Keratinocyte (primary cell): ENCODE results near the gene R3HDM4. TPM values are rescaled to one million over a fixed set of nuclear protein-coding genes. Genes with fewer than 3 reads are reported as not detected.
"Not testable (repeated sequence)": the region's sequence is repeated elsewhere in the genome, so short reads cannot be mapped to it uniquely, and the experiment has no call there.

Source experiments
- DNase-seq: peaks from one replicate; pipeline ENCODE4 v3.0.0-alpha.2; 2011; ENCODE audit warnings: low read depth, missing footprints, low spot score
- FAIRE-seq: peaks from 2 replicates; lab custom pipeline; 2011; peaks lifted over from hg19 to GRCh38; lab: Jason Lieb, UNC
- H2AFZ ChIP-seq: 2 replicates; pipeline ENCODE4 v1.6.0; 2012; ENCODE audit warnings: low read length, control low read depth, inconsistent platforms; ENCODE audit not compliant: control insufficient read depth
- H3K27ac ChIP-seq: 2 replicates; pipeline ENCODE4 v1.5.1; 2011; ENCODE audit warnings: low read length; ENCODE audit not compliant: control insufficient read depth, insufficient read depth
- H3K27me3 ChIP-seq: 3 replicates; pipeline ENCODE4 v1.6.0; 2011; ENCODE audit warnings: low read length; ENCODE audit not compliant: control insufficient read depth, insufficient read depth; ENCODE audit errors: extremely low read depth
- H3K36me3 ChIP-seq, 2 experiments: 2 replicates in 1 of 2; 3 replicates in 1 of 2; pipeline ENCODE4 v1.5.1; 2011; ENCODE audit warnings: low read length in 2 of 2, mild to moderate bottlenecking in 1 of 2; ENCODE audit not compliant: control insufficient read depth in 2 of 2, insufficient read depth in 2 of 2; ENCODE audit errors: extremely low read depth in 1 of 2
- H3K4me1 ChIP-seq: 3 replicates; pipeline ENCODE4 v1.5.1; 2011; ENCODE audit warnings: low read length; ENCODE audit not compliant: control insufficient read depth, insufficient read depth; ENCODE audit errors: extremely low read depth
- H3K4me2 ChIP-seq: 3 replicates; pipeline ENCODE4 v1.6.0; 2011; ENCODE audit warnings: low read depth, low read length; ENCODE audit not compliant: control insufficient read depth, insufficient read depth; ENCODE audit errors: extremely low read depth
- H3K4me3 ChIP-seq, 3 experiments: fragments of 200-600 bp in 1 of 3; sonication (generic) in 1 of 3; 2 replicates in 2 of 3; 3 replicates in 1 of 3; pipeline ENCODE4 v1.5.1; 2011 to 2016; ENCODE audit warnings: low read length in 3 of 3, mild to moderate bottlenecking in 3 of 3, control low read depth in 2 of 3, inconsistent platforms in 1 of 3, low read depth in 1 of 3, mixed read lengths in 1 of 3, mixed run types in 1 of 3, moderate library complexity in 1 of 3; ENCODE audit not compliant: control insufficient read depth in 2 of 3, insufficient read depth in 2 of 3; ENCODE audit errors: extremely low read depth in 1 of 3
- H3K79me2 ChIP-seq: 2 replicates; pipeline ENCODE4 v1.6.0; 2012; ENCODE audit warnings: low read length; ENCODE audit not compliant: control insufficient read depth, insufficient read depth
- H3K9ac ChIP-seq: 3 replicates; pipeline ENCODE4 v1.6.0; 2011; ENCODE audit warnings: low read length; ENCODE audit not compliant: control insufficient read depth, insufficient read depth; ENCODE audit errors: extremely low read depth
- H3K9me1 ChIP-seq: 3 replicates; pipeline ENCODE4 v1.6.0; 2011; ENCODE audit warnings: low read length; ENCODE audit not compliant: control insufficient read depth, insufficient read depth; ENCODE audit errors: extremely low read depth
- H3K9me3 ChIP-seq: 2 replicates; pipeline ENCODE4 v1.5.1; 2012; ENCODE audit warnings: low read depth, low read length; ENCODE audit not compliant: control insufficient read depth
- H4K20me1 ChIP-seq: 3 replicates; pipeline ENCODE4 v1.6.0; 2011; ENCODE audit warnings: low read length; ENCODE audit not compliant: control insufficient read depth, insufficient read depth; ENCODE audit errors: extremely low read depth
- EZH2 ChIP-seq: IDR thresholded peaks from one replicate; pipeline ENCODE4 v1.6.1; 2012; ENCODE audit warnings: inconsistent platforms, mild to moderate bottlenecking, low read length, moderate library complexity
- dilution Hi-C: fragments of 300-500 bp; cut with MboI; formaldehyde crosslinking; loops from one replicate; pipeline ENCODE4 v1.7.0; 2020; ENCODE audit warnings: low sequenced_read_pairs; ENCODE audit not compliant: extremely low pct_ligation_motif_present
- polyA plus RNA-seq, 5 experiments: library from polyadenylated mRNA; depleted of rRNA in 3 of 5; stranded (reverse) in 3 of 5; stranded (forward) in 1 of 5; unstranded in 1 of 5; fragments of >200 nt; gene quantifications; 1 replicate in 1 of 5; 2 replicates in 3 of 5; 3 replicates in 1 of 5; pipeline versions ENCODE4 v1.2.1 to v1.2.3, GENCODE V29; 2011 to 2012; ENCODE audit warnings: missing spikeins in 2 of 5, low read depth in 1 of 5, low replicate concordance in 1 of 5
- TF ChIP-seq, protein P1 (sequence below), 3 experiments: IDR thresholded peaks in 1 of 3; conservative IDR thresholded peaks in 1 of 3; optimal IDR thresholded peaks in 1 of 3; 2 replicates in 2 of 3; 3 replicates in 1 of 3; pipeline versions ENCODE3 to v1.5.1; 2011; ENCODE audit warnings: low read length in 3 of 3, mild to moderate bottlenecking in 3 of 3, moderate library complexity in 2 of 3, control low read depth in 1 of 3, inconsistent platforms in 1 of 3; ENCODE audit not compliant: insufficient read depth in 2 of 3; ENCODE audit errors: extremely low read depth in 1 of 3

The R3HDM4 gene
- polyA plus RNA-seq, 1 donor (not counting 4 experiments of a cell fraction or from before 2014, with no cell fraction given): 33.5 TPM

DNA sequence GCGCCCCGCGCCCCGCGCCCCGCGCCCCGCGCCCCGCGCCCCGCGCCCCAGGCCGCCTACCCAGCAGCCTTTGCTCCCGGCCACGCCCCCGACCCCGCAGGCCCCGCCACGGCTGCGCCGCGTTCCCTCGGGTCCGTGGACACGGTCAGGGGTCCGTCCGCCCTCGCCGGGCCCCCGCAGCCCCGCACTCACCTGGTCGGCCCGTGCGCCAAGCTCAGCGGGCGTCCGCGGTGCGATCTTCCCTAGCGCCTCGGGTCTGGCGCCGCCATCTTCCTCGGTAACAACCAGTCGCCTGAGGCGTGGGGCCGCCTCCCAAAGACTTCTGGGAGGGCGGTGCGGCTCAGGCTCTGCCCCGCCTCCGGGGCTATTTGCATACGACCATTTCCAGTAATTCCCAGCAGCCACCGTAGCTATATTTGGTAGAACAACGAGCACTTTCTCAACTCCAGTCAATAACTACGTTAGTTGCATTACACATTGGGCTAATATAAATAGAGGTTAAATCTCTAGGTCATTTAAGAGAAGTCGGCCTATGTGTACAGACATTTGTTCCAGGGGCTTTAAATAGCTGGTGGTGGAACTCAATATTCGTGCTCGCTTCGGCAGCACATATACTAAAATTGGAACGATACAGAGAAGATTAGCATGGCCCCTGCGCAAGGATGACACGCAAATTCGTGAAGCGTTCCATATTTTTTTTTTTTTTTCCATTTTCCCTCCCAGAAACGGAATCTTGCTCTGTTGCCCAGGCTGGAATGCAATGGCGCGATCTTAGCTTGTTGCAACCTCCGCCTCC lies 19.9 kb downstream of the R3HDM4 start, which contains the start of the genes MED16 and RNU6-9:
MED16 (minus strand) TSS at position 294 of the 796 bp plus-strand sequence. CDS start 2,056 bp downstream, outside the sequence.
RNU6-9 (plus strand) TSS at position 591 of the 796 bp plus-strand sequence.
- no peaks in the 10 kb centered on the region for H3K27me3 ChIP-seq
- TF ChIP-seq EZH2: no peak
- TF ChIP-seq, protein P1, sequence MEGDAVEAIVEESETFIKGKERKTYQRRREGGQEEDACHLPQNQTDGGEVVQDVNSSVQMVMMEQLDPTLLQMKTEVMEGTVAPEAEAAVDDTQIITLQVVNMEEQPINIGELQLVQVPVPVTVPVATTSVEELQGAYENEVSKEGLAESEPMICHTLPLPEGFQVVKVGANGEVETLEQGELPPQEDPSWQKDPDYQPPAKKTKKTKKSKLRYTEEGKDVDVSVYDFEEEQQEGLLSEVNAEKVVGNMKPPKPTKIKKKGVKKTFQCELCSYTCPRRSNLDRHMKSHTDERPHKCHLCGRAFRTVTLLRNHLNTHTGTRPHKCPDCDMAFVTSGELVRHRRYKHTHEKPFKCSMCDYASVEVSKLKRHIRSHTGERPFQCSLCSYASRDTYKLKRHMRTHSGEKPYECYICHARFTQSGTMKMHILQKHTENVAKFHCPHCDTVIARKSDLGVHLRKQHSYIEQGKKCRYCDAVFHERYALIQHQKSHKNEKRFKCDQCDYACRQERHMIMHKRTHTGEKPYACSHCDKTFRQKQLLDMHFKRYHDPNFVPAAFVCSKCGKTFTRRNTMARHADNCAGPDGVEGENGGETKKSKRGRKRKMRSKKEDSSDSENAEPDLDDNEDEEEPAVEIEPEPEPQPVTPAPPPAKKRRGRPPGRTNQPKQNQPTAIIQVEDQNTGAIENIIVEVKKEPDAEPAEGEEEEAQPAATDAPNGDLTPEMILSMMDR (optimal IDR thresholded peaks at IDR 0.05 in 1 of 3, IDR thresholded peaks at IDR 0.05 in 1 of 3, conservative IDR thresholded peaks at IDR 0.05 in 1 of 3; ENCODE audit: extremely low read depth in 1 of 3, insufficient read depth in 2 of 3, low read length in 3 of 3): no peak
- peaks cover 4 to 12% of the 10 kb centered on the region in 2 experiments for H3K36me3 ChIP-seq
- DNase-seq (no peak), FAIRE-seq (no peak)
- H3K4me3 ChIP-seq: peak within 1 kb of the TSS; percentile 77 to 86 (median 80)
- H3K9me3 ChIP-seq: no peaks in the 10 kb centered on the region
- peak within 1 kb of the TSS; percentile 90 for H3K4me2 ChIP-seq
- no peaks in the 10 kb centered on the region for H3K4me1 ChIP-seq
- peak within 1 kb of the TSS; percentile 86 for H2AFZ ChIP-seq
- no peaks in the 10 kb centered on the region for H4K20me1 ChIP-seq
- H3K9ac ChIP-seq: peak within 1 kb of the TSS; percentile 88
- H3K9me1 ChIP-seq: no peaks in the 10 kb centered on the region
- H3K79me2 ChIP-seq: no peaks in the 10 kb centered on the region
- peak within 1 kb of the TSS; percentile 97 for H3K27ac ChIP-seq
- dilution Hi-C loops: no loop called here

DNA sequence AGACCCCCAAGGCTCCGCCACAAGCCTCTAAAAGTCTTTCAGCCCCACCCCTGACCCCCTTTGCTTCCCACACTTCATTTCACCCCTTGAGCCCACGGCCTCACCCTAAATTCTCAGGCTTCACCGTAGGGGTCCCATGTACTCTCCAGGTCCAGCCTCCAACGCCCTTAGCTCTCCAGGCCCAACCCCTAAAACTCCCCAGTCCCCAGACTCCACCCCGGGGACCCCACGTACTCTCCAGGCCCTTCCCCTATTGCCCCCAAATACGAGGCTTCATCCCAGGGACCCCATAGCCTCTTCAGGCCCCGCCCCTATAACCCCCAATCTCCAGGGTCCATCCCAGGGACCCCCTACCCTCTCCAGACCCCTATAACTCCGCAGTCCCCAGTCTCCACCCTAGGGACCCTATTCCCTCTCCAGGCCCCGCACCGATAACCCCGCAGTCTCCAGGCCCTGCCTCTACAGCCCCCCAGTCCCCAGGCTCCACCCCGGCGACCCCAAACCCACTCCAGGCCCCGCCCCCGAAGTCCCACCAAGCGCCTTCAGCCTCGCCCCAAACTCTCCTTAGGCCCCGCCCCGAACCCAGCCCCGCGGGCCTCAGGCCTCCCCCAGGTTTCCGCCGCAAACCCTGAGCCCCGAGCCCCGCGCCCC lies 20.7 kb downstream of the R3HDM4 start:
- Histone ChIP-seq H3K27ac (peak overlapping the region; percentile 58), H3K4me3 (peak overlapping the region; percentile 77 to 86 (median 80)), H3K4me2 (peak overlapping the region; percentile 90), H2AFZ (no peak overlapping the region), H3K79me2 (no peaks in the 10 kb centered on the region), H3K9me1 (no peaks in the 10 kb centered on the region), H3K36me3 (peaks cover 4 to 12% of the 10 kb centered on the region in 2 experiments), H3K27me3 (no peaks in the 10 kb centered on the region), H4K20me1 (no peaks in the 10 kb centered on the region), H3K9ac (peak overlapping the region; percentile 88), H3K9me3 (no peaks in the 10 kb centered on the region), H3K4me1 (no peaks in the 10 kb centered on the region)
- DNase-seq: no peak
- dilution Hi-C loops: no loop called here
- FAIRE-seq: no peak
- TF ChIP-seq, protein P1 (optimal IDR thresholded peaks at IDR 0.05 in 1 of 3, IDR thresholded peaks at IDR 0.05 in 1 of 3, conservative IDR thresholded peaks at IDR 0.05 in 1 of 3; ENCODE audit: extremely low read depth in 1 of 3, insufficient read depth in 2 of 3, low read length in 3 of 3): no peak

DNA sequence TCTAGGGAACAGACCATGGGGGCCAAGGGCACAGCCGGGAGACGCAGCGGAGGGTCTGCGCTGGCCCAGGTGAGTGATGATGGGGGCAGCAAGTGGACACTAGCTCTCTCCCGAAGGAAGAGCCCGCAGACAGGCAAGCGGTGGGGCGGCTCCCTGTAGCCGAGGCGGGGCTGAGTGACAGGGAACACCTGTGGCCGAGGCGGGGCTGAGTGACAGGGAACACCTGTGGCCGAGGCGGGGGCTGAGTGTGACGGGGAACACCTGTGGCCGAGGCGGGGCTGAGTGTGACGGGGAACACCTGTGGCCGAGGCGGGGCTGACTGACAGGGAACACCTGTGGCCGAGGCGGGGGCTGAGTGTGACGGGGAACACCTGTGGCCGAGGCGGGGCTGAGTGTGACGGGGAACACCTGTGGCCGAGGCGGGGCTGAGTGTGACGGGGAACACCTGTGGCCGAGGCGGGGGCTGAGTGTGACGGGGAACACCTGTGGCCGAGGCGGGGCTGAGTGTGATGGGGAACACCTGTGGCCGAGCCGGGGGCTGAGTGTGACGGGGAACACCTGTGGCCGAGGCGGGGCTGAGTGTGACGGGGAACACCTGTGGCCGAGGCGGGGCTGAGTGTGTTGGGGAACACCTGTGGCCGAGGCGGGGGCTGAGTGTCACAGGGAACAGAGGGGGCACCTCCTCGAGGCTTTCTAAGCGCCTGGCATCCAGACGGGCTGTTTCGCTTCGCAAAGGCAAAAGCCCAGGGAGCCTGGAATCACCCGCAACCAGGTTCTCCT lies 21.4 kb downstream of the R3HDM4 start:
- H4K20me1 ChIP-seq, H3K9me1 ChIP-seq, FAIRE-seq, dilution Hi-C loops, H3K27me3 ChIP-seq, H3K79me2 ChIP-seq, H2AFZ ChIP-seq, H3K9me3 ChIP-seq, H3K4me1 ChIP-seq, DNase-seq: not testable (repeated sequence)
- H3K9ac ChIP-seq: peak overlapping the region; percentile 88
- peaks cover 4 to 10% of the 10 kb centered on the region in 2 experiments for H3K36me3 ChIP-seq
- H3K4me3 ChIP-seq: peak overlapping the region; percentile 77 to 86 (median 80)
- peak overlapping the region; percentile 90 for H3K4me2 ChIP-seq
- H3K27ac ChIP-seq: peak overlapping the region; percentile 58
